Neural progenitor cell (in vitro differentiated cells): Measurements from ENCODE around the gene LYPD6B. TPM values are rescaled to one million over a fixed set of nuclear protein-coding genes. Genes with fewer than 3 reads are reported as not detected.

Experiments used
- DNase-seq: peaks from one replicate; pipeline ENCODE4 v3.0.0-alpha.2; 2016; ENCODE audit warnings: low spot score
- H2AFZ ChIP-seq: fragments of 200-600 bp; sonication (generic); replicated peaks from 2 replicates; pipeline ENCODE4 v1.6.1; 2016; ENCODE audit warnings: antibody characterized with exemption
- H3F3A ChIP-seq: fragments of 200-600 bp; sonication (generic); 2 replicates; pipeline ENCODE4 v1.6.1; 2016; ENCODE audit warnings: antibody characterized with exemption, low read depth
- H3K27ac ChIP-seq: fragments of 200-600 bp; sonication (generic); 2 replicates; pipeline ENCODE4 v1.5.1; 2016; ENCODE audit warnings: mild to moderate bottlenecking
- H3K27me3 ChIP-seq: fragments of 200-600 bp; sonication (generic); 2 replicates; pipeline ENCODE4 v1.6.1; 2016; ENCODE audit warnings: mild to moderate bottlenecking, moderate library complexity
- H3K36me3 ChIP-seq: fragments of 200-600 bp; sonication (generic); 2 replicates; pipeline ENCODE4 v1.5.1; 2016
- H3K4me1 ChIP-seq: fragments of 200-600 bp; sonication (generic); 2 replicates; pipeline ENCODE4 v1.6.1; 2016; ENCODE audit warnings: mixed run types
- H3K4me2 ChIP-seq: fragments of 200-600 bp; sonication (generic); 2 replicates; pipeline ENCODE4 v1.6.1; 2016
- H3K4me3 ChIP-seq: fragments of 200-600 bp; sonication (generic); 2 replicates; pipeline ENCODE4 v1.5.1; 2016
- H3K79me2 ChIP-seq: fragments of 200-600 bp; sonication (generic); 2 replicates; pipeline ENCODE4 v1.6.1; 2016; ENCODE audit warnings: low read depth
- H3K9ac ChIP-seq: fragments of 200-600 bp; sonication (generic); 2 replicates; pipeline ENCODE4 v1.6.1; 2016
- H3K9me3 ChIP-seq: fragments of 200-600 bp; sonication (generic); 2 replicates; pipeline ENCODE4 v1.5.1; 2016; ENCODE audit warnings: low read depth
- H4K20me1 ChIP-seq: fragments of 200-600 bp; sonication (generic); 2 replicates; pipeline ENCODE4 v1.6.1; 2016; ENCODE audit warnings: low read depth
- H3K27ac Mint-ChIP-seq: 3 replicates; pipeline ENCODE4 v1.8.0; 2021; ENCODE audit warnings: mixed read lengths
- H3K27me3 Mint-ChIP-seq: 2 replicates; pipeline ENCODE4 v1.8.0; 2022; ENCODE audit warnings: low read depth, mild to moderate bottlenecking, inconsistent platforms, moderate library complexity, mixed read lengths; ENCODE audit not compliant: insufficient read depth
- H3K36me3 Mint-ChIP-seq: 3 replicates; pipeline ENCODE4 v1.8.0; 2021; ENCODE audit warnings: mixed read lengths
- H3K4me1 Mint-ChIP-seq: 3 replicates; pipeline ENCODE4 v1.8.0; 2021; ENCODE audit warnings: mixed read lengths
- H3K4me3 Mint-ChIP-seq: 3 replicates; pipeline ENCODE4 v1.8.0; 2021; ENCODE audit warnings: mild to moderate bottlenecking, moderate library complexity, mixed read lengths
- H3K9me3 Mint-ChIP-seq: 3 replicates; pipeline ENCODE4 v1.8.0; 2020; ENCODE audit warnings: mixed read lengths
- EZH2 ChIP-seq: fragments of 200-600 bp; sonication (generic); IDR thresholded peaks from 2 replicates; pipeline ENCODE4 v1.6.1; 2017; ENCODE audit warnings: antibody characterized with exemption, mild to moderate bottlenecking, moderate library complexity
- EZH2phosphoT487 ChIP-seq: fragments of 200-600 bp; sonication (generic); IDR thresholded peaks from 2 replicates; pipeline ENCODE4 v1.6.1; 2017; ENCODE audit warnings: antibody characterized with exemption
- total RNA-seq: library from RNA; depleted of rRNA; stranded (reverse); fragments of >200 nt; gene quantifications from 2 replicates; pipeline ENCODE4 v1.2.3, GENCODE V29; 2015; ENCODE audit warnings: low replicate concordance
- TF ChIP-seq, protein P1 (sequence below): fragments of 200-600 bp; sonication (generic); IDR thresholded peaks from 2 replicates; pipeline ENCODE4 v1.5.1; 2017; ENCODE audit warnings: antibody characterized with exemption, mild to moderate bottlenecking

LYPD6B gene
- total RNA-seq, 1 donor from 2014 or later: not detected

DNA sequence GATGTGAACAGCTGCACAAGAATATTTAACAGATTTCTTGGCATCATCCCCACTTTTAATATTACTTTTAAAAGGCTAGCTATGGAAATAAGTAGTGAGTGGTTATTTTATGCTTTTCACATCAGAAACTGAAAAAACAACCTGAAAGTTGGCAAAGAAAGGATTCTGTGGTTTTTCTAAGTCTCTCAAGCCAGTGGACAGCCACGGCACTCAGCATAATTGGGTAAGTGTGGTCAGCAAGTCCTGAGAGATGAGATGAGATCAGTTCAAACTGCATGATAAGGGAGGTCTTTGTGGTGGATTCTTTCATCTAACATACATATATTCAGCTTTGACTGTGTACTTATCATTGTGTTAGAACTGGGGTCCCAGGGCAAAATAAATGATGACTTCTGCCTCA is 105.2 kb downstream of the LYPD6B start:
- Mint-ChIP-seq H3K27ac (no peak overlapping the region), H3K9me3 (no peaks in the 10 kb centered on the region), H3K4me1 (peaks cover 2% of the 10 kb centered on the region), H3K4me3 (no peak overlapping the region), H3K36me3 (no peaks in the 10 kb centered on the region), H3K27me3 (peaks cover 13% of the 10 kb centered on the region)
- Histone ChIP-seq H3K4me1 (no peaks in the 10 kb centered on the region), H3K4me2 (no peak overlapping the region), H3K27me3 (no peaks in the 10 kb centered on the region), H3F3A (no peaks in the 10 kb centered on the region), H3K9me3 (no peaks in the 10 kb centered on the region), H3K9ac (no peak overlapping the region), H3K79me2 (no peaks in the 10 kb centered on the region), H2AFZ (no peak overlapping the region), H3K27ac (no peak overlapping the region), H3K4me3 (no peak overlapping the region), H3K36me3 (no peaks in the 10 kb centered on the region), H4K20me1 (no peaks in the 10 kb centered on the region)
- TF ChIP-seq EZH2: no peak
- no peak for TF ChIP-seq EZH2phosphoT487
- TF ChIP-seq, protein P1, sequence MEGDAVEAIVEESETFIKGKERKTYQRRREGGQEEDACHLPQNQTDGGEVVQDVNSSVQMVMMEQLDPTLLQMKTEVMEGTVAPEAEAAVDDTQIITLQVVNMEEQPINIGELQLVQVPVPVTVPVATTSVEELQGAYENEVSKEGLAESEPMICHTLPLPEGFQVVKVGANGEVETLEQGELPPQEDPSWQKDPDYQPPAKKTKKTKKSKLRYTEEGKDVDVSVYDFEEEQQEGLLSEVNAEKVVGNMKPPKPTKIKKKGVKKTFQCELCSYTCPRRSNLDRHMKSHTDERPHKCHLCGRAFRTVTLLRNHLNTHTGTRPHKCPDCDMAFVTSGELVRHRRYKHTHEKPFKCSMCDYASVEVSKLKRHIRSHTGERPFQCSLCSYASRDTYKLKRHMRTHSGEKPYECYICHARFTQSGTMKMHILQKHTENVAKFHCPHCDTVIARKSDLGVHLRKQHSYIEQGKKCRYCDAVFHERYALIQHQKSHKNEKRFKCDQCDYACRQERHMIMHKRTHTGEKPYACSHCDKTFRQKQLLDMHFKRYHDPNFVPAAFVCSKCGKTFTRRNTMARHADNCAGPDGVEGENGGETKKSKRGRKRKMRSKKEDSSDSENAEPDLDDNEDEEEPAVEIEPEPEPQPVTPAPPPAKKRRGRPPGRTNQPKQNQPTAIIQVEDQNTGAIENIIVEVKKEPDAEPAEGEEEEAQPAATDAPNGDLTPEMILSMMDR: no peak
- DNase-seq: no peak

DNA sequence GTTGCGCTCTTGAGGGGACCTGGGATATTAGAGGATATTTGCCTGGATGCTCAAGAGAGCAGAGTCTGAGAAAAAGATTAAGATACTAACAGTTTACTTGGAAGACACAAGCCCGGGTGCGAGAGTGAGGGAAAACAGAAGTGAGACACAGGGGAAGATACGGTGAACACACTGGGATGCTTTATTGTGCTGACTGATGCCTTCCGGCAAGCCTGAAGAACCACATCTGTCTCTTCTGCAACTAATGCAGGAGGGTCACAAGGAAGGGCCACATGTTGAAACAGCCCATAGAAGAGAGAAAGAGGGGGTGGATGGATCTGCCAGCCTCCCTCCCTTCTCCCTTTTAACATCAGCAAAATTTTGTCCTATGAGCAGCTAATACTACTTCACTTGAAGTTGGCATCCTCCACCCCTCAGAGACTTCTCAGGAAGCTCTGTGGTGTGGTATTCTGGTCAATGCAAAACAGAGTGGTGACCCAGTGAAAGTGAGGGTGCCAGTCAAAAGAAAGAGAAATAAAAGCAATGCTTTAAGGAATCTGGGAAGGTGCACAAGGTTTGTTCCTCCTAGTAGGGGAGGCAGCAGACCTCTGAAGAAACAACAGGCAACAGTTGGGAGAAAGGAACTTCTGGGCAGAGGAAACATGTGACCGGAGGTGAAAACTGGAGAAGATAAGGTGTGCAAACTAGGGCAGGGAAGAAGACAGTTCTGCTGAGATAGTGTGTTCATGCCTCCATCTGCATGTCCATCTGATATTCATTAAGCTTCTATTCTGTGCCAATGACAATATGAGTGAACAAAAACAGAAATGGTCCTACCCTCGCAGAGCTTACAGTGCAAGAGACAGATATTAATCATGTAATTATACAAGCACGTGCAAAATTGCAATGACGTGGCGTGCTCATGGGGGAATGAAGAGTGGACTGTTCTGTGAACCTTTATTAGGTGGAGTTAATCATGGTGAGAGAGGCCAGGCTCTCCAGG is 107.1 kb downstream of the LYPD6B start:
- H2AFZ ChIP-seq: no peak overlapping the region
- no peak overlapping the region for H3K4me2 ChIP-seq
- no peak overlapping the region for H3K27ac ChIP-seq
- H3K27me3 ChIP-seq: no peaks in the 10 kb centered on the region
- Mint-ChIP-seq H3K4me1 (peaks cover 2% of the 10 kb centered on the region), H3K4me3 (no peak overlapping the region), H3K27ac (no peak overlapping the region), H3K36me3 (no peaks in the 10 kb centered on the region), H3K9me3 (no peaks in the 10 kb centered on the region), H3K27me3 (peaks cover 13% of the 10 kb centered on the region)
- no peak for DNase-seq
- TF ChIP-seq, protein P1: no peak
- no peak for TF ChIP-seq EZH2
- TF ChIP-seq EZH2phosphoT487: no peak
- no peaks in the 10 kb centered on the region for H3K9me3 ChIP-seq
- no peaks in the 10 kb centered on the region for H3F3A ChIP-seq
- no peaks in the 10 kb centered on the region for H4K20me1 ChIP-seq
- H3K79me2 ChIP-seq: no peaks in the 10 kb centered on the region
- H3K36me3 ChIP-seq: no peaks in the 10 kb centered on the region
- H3K4me3 ChIP-seq: no peak overlapping the region
- H3K9ac ChIP-seq: no peak overlapping the region
- no peaks in the 10 kb centered on the region for H3K4me1 ChIP-seq

DNA sequence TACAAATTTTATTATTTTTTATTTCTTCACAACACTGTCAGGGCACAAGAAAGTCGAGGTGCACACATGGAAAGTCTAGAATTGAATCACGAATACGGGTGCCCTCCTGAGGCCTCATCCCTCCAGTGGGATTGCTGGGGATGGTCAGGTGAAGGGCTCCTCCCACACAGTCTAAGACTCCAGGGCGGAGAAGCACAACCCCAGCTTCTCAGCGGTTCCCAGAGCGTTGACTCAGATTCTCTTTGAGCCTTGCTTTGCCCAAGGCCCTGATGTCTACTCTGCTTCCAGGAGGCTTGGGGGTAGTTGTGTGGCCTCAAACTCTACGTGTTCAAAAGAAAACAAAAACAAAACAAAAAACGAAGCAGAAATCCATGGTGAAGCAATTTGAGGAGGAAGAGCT is 108.4 kb downstream of the LYPD6B start:
- no peaks in the 10 kb centered on the region for H3K36me3 ChIP-seq
- Mint-ChIP-seq H3K9me3 (no peaks in the 10 kb centered on the region), H3K4me3 (no peak overlapping the region)

More for the DNA sequence above, 108.4 kb downstream of the LYPD6B start:
- TF ChIP-seq EZH2phosphoT487 (no peak), EZH2 (no peak)
- TF ChIP-seq, protein P1: no peak
- H3K27me3 Mint-ChIP-seq: peaks cover 13% of the 10 kb centered on the region
- H3K4me1 ChIP-seq: no peaks in the 10 kb centered on the region
- no peaks in the 10 kb centered on the region for H3K36me3 Mint-ChIP-seq
- H3K4me3 ChIP-seq: no peak overlapping the region
- DNase-seq: no peak
- no peak overlapping the region for H2AFZ ChIP-seq
- no peaks in the 10 kb centered on the region for H4K20me1 ChIP-seq
- H3K27ac Mint-ChIP-seq: no peak overlapping the region
- H3K27me3 ChIP-seq: no peaks in the 10 kb centered on the region
- no peaks in the 10 kb centered on the region for H3K79me2 ChIP-seq
- H3K4me1 Mint-ChIP-seq: peaks cover 2% of the 10 kb centered on the region
- H3K9me3 ChIP-seq: no peaks in the 10 kb centered on the region
- H3F3A ChIP-seq: no peaks in the 10 kb centered on the region
- H3K4me2 ChIP-seq: no peak overlapping the region
- H3K9ac ChIP-seq: no peak overlapping the region
- no peak overlapping the region for H3K27ac ChIP-seq
